Umbilical cord (tissue), 2 donors: ENCODE data around the gene KCNG2. TPM values are rescaled to one million over a fixed set of nuclear protein-coding genes. Genes with fewer than 3 reads are reported as not detected.

Source experiments
- DNase-seq: peaks from one replicate; pipeline ENCODE4 v3.0.0-alpha.2; 2015; ENCODE audit warnings: low spot score
- total RNA-seq: library from RNA; depleted of rRNA; stranded (reverse); fragments of >200 nt; gene quantifications from one replicate; pipeline ENCODE4 v1.2.3, GENCODE V29; 2014; ENCODE audit warnings: low replicate concordance; ENCODE audit not compliant: insufficient read depth

Gene KCNG2
- total RNA-seq, 1 donor from 2014 or later = 2.6 TPM

DNA sequence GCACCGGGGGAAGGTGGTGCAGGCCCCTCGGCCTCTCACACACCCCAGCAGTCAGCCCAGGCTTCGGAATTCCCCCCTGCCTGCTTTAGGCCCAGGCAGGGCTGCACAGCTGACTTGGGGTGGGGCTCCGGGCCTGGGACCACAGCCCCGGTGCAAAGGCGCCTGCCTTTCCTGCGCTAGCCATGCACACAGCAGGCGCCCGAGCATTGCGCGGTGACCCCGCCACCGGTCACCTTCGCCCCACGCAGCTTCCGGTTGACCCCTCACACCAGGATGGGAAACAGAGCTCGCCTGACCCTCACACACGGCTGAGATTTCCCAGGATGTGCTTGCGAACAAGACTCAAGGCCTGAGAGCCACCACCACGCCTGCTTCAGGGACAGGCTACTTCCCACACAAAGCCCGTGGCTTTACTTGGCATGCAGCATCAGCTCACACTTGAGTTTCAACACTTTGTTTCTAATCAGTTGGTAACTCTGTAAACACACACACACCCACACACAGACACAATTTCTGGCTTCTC lies 107.7 kb downstream of the KCNG2 start:
- DNase-seq = no peak

DNA sequence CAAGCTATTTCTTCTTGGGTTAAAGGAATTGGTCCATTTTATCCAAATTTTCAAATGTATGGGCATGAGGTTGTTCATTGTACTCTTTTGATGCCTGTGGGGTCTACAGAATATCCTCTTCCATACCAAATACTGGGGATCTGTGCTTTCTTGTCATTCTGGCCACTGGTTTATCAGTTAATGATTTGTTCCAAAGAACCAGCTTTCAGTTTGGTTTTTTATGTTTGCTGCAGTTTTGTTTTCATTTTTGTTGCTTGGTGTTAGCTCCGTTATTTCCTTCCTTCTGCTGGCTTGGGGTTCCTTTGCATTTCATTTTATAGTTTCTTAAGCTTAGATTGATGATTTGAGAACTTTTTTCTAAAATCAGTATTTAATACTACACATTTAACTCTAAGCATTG lies 108.3 kb downstream of the KCNG2 start:
- no peak for DNase-seq

DNA sequence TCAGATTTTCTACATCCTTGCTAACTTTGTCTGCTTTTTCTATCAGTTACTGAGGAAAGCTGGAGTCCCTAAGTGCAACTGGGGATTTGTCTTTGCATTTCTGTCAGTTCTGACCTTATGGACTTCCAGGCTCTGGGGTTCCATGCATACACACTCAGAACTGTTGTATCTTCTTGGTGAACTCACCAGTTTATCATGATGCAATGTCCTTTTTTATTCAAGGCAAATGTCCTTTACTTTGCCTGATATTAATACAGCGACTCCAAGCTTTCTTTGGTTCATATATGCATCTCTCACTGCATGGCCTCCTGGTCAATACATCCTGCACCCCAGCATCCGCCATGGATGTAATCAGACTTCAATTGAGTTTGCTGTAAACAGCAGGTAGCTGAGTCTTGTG lies 109.0 kb downstream of the KCNG2 start:
- DNase-seq = no peak

- no peak for DNase-seq
Measured at GRCh38 chr18:79910563-79911343, 113.0 kb downstream of the KCNG2 start.

DNA sequence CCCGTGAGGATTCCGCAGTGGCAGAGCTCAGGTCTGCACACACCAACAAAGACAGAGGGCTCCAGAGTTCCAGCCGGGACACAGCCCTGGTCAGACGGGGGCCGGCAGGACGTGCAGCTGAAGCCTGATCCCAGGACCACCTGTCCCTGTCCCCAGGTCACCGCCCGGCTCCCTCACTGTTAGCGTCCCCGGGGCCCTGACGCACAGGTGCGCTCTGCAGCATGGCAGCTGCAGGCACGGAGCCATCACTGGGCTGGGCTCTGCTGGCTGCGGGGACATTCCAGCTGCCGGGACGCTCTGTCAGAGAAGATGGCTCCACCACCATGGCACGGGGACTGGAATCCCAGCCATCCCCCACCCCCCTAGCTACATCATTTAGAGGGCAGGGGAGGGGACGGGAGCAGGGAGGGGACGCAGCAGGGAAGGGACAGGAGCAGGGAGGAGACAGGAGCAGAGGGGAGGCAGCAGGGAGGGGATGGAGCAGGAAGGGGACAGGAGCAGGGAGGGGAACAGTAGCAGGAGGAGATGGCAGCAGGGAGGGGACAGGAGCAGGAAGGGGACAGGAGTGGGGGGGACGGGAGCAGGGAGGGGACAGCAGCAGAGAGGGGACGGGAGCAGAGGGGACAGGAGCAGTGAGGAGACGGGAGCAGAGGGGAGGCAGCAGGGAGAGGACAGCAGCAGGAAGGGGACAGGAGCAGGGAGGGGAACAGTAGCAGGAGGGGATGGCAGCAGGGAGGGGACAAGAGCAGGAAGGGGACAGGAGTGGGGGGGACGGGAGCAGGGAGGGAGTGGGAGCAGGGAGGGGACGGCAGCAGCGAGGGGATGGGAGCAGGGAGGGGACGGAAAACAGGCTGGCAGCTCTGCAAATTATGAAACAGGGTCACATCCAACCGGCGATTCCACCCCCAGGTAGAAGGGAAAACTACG lies 113.9 kb downstream of the KCNG2 start:
- no peak for DNase-seq

GRCh38 chr18:79912409-79912991 lies 114.8 kb downstream of the KCNG2 start:
- no peak for DNase-seq

DNA sequence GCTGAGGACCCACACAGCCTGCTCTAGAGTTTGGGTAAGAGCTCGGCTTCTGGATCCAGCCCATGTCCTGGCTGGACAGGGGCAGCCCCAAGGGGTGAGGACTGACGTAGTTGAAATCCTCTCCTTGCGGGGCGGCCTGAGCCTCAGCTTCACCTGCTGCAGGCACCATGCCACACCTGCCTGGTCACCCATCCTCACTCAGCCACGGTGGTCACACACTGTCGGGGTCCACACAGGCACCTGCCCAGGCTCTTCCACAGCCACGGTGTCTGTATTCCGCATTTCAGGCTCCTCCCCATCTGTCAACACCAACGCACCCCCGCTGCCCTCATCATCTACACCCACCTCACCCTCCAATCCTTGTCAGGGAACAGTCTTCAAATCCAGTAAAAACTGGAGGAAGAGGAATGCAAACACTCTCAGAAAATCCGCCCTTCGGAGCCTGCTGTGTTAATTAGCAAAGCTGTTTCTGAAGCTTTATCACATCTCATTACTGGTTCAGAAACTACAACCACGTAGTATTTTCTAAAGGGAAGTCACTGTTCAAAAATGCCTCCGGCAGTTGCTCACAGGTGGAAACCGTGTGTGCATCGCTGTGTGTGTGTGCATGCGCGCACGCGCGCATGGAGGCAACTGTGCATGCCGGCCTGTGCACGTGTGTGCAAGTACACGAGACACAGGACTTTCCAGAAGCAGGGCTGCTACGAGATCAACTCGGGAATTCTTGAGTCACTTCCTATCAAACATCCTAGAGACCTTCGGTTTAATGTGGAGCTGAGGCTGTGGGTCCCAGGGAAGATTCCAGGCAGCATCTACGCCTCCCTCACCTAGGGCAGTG lies 115.5 kb downstream of the KCNG2 start:
- DNase-seq = no peak

- DNase-seq = no peak
Measured at GRCh38 chr18:79914614-79915160, 116.9 kb downstream of the KCNG2 start.

- no peak for DNase-seq
Measured at GRCh38 chr18:79915161-79916127, 117.7 kb downstream of the KCNG2 start.

DNA sequence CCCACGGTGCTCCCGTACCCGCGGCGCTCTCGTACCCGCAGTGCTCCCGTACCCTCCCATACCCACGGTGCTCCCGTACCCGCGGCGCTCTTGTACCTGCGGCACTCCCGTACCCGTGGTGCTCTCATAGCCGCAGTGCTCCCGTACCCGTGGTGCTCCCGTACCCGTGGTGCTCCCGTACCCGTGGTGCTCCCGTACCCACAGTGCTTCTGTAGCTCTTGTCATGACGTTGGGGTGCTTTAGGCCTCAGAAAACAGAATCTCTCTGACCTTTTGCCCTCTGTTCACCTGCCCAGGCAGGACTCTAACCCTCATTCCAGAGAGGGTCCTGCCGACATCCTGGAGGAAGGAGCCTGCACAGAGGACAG lies 118.4 kb downstream of the KCNG2 start:
- no peak for DNase-seq

- no peak for DNase-seq
Measured at GRCh38 chr18:79916546-79917168, 118.9 kb downstream of the KCNG2 start.

DNA sequence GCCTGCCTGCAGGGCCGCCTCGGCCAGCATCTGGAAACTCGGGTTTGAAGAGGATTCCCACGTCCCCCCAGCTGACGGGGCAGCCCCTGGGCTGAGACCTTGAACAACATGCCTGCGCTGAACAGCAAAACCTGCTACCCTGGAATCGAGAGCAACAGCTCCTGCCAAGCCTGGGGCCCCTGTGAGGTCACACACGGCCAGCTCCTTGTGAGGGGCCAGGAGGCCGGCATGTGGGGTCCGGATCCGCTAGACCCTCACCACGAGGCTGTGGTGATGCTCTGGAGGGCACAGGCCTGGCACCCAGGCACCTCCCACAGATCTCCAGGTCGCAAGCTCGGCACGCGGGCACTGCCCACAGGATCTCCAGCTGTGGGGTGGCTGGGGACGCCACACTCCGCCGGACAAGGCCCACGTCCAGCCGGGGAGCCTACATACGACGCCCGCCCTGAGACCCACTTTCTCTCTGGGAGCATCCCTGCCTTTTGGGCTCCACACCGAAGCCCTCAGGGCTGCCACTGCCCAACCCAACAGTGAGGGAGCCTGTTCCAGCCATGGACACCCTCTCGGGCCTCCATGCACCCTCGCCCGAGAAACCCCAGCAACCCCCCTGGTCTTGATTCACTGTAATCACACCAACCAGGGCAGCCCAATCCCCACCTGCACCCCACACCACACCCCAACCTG lies 119.6 kb downstream of the KCNG2 start:
- no peak for DNase-seq

GRCh38 chr18:79917853-79918614 lies 120.3 kb downstream of the KCNG2 start:
- DNase-seq = no peak

DNA sequence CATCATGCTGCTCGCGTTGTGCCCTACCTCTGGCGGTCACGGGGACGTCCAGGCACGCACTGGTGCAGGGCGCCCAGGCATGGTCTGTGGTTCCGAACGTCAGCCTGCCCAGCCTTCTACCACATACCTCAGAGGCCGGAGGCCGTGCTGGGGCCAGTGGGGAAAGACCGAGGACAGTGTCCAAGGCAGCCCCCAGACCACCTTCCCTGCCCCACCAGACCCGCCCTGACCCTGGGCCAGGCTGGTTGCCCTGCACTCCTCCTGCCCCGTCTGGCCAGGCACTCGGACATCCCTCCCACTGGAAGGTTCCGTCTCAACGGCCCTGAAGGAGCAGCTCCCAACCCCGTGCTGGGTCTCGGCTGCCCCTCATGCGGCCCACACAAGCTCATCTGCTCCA lies 120.9 kb downstream of the KCNG2 start:
- no peak for DNase-seq

DNA sequence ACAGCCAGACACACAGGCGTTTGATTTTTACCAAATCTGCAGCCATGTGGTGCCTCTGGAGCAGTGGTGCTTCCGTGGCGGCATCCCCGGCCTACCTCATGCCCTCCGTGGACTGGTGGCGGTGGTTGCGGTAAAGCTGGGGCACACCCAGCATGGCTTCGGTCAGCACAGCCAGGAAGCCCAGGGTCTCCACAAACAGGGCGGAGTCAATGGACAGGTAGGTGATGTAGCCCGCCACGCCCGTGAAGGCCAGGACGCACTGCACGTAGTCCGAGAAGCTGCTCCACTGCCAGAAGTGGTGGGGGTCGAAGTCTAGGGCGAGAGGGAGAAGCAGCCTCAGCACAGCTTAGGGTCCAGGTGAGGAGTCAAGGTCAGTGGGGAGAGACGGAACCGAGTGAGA lies 121.4 kb downstream of the KCNG2 start:
- no peak for DNase-seq

DNA sequence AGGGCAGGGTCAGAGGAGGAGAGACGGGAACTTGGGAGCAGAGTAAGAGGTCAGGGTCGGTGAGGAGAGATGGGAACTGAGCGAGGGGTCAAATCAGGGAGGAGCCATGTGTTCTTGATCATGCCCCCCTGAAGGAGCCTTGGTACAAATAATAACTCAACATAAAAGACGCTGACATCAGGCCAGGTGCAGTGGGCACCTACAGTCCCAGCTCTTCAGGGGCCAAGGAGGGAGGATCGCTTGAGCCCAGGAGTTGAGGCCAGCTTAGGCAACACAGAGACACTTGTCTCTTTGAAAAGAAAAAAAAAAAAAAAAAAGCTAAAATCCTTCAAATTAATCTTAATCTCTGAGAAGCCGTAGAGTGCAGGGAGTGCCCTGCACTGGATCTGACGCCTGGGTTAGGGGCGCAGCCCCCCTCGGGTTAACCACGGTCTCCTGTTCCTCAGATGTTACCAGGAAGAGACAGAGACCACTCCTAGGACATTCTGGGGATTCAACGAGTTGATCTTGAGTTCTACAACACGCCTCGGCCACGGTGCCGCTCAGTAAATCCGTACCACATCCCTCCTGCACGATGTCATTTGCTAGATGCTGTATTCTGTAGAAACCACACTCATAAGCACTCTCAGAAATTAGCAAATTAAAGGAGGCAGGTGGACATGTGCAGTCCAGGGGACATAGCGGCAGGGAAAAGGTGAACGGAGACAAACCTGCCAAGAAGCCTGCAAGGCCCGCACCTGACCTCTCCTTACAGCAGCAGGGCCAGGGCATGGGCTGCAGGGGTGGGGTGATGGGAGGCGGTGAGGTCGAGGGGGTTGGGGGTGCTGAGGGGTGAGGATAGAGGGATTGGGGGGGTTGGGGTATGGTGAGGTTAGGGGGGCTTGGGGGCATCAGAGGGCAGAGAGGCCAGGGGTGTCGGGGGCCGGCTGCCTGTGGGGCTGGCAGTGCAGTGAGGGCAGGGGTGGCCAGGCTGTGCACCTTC lies 124.5 kb downstream of the KCNG2 start:
- no peak for DNase-seq

GRCh38 chr18:79922971-79923411 lies 125.3 kb downstream of the KCNG2 start:
- DNase-seq = no peak
